GM12878 (cell line): ENCODE results near the gene ANO7. TPM values are rescaled to one million over a fixed set of nuclear protein-coding genes. Genes with fewer than 3 reads are reported as not detected.

Experiments
- ATAC-seq: fragments of 200-7000 bp; cut with Tn5 transposase; 3 replicates; pipeline ENCODE4 v1.9.1; 2020; ENCODE audit warnings: mild to moderate bottlenecking, moderate library complexity
- BruUV-seq: library from RNA; stranded (reverse); fragments of 400-500 nt; replicated peaks from 2 replicates; lab custom pipeline; 2021; lab: Mats Ljungman, UMichigan
- CTCF ChIA-PET: fragments of 300-600 bp; sonication (Branson Sonifier 250); formaldehyde crosslinking; extraction: SDS; loops from one replicate; lab custom pipeline; 2021; ENCODE audit warnings: inconsistent platforms; lab: Yijun Ruan, JAX
- POLR2A ChIA-PET: fragments of 350-600 bp; formaldehyde crosslinking; extraction: SDS; loops from one replicate; lab custom pipeline; 2021; ENCODE audit warnings: inconsistent platforms; lab: Charles Lee
- RAD21 ChIA-PET: fragments of 300-600 bp; sonication (Branson Sonifier 250); formaldehyde crosslinking; loops from one replicate; lab custom pipeline; 2023; ENCODE audit warnings: antibody characterized with exemption; ENCODE audit not compliant: unreplicated experiment; lab: Charles Lee
- SMC1A ChIA-PET: fragments of 300-600 bp; sonication (Branson Sonifier 250); formaldehyde crosslinking; loops from one replicate; lab custom pipeline; 2023; ENCODE audit not compliant: unreplicated experiment, uncharacterized antibody; lab: Charles Lee
- DNase-seq: peaks from one replicate; pipeline ENCODE4 v3.0.0-alpha.2; 2011; ENCODE audit warnings: low read depth, low spot score
- FAIRE-seq: peaks from 3 replicates; lab custom pipeline; 2011; peaks lifted over from hg19 to GRCh38; lab: Jason Lieb, UNC
- H2AFZ ChIP-seq: 2 replicates; pipeline ENCODE4 v1.6.0; 2011; ENCODE audit warnings: low read depth, low read length, control low read depth; ENCODE audit not compliant: control insufficient read depth
- H3K27ac ChIP-seq: 2 replicates; pipeline ENCODE4 v1.5.1; 2011; ENCODE audit warnings: control low read depth; ENCODE audit not compliant: control insufficient read depth, insufficient read depth
- H3K27me3 ChIP-seq, 2 experiments: replicated peaks in 1 of 2; 2 replicates each; pipeline versions ENCODE4 v1.6.0 to v1.6.1; 2011; ENCODE audit warnings: low read length in 1 of 2; ENCODE audit not compliant: control insufficient read depth in 2 of 2, insufficient read depth in 2 of 2
- H3K36me3 ChIP-seq, 2 experiments: 2 replicates each; pipeline ENCODE4 v1.5.1; 2011; ENCODE audit warnings: low read length in 1 of 2; ENCODE audit not compliant: control insufficient read depth in 2 of 2, insufficient read depth in 2 of 2
- H3K4me1 ChIP-seq: 2 replicates; pipeline ENCODE4 v1.6.1; 2011; ENCODE audit warnings: mild to moderate bottlenecking, low read length, moderate library complexity, mixed read lengths; ENCODE audit not compliant: control insufficient read depth, insufficient read depth
- H3K4me2 ChIP-seq: 2 replicates; pipeline ENCODE4 v1.6.0; 2011; ENCODE audit warnings: control low read depth; ENCODE audit not compliant: control insufficient read depth, insufficient read depth
- H3K4me3 ChIP-seq: fragments of 200-600 bp; sonication (generic); 2 replicates; pipeline ENCODE4 v1.5.1; 2016
- H3K79me2 ChIP-seq: 2 replicates; pipeline ENCODE4 v1.6.0; 2011; ENCODE audit warnings: low read length; ENCODE audit not compliant: control insufficient read depth, insufficient read depth
- H3K9ac ChIP-seq: 2 replicates; pipeline ENCODE4 v1.8.0; 2011; ENCODE audit warnings: low read length, control low read depth, mixed read lengths; ENCODE audit not compliant: control insufficient read depth, insufficient read depth
- H3K9me3 ChIP-seq: replicated peaks from 3 replicates; pipeline ENCODE4 v1.5.1; 2011; ENCODE audit warnings: mild to moderate bottlenecking, low read length; ENCODE audit not compliant: control insufficient read depth, insufficient read depth
- H4K20me1 ChIP-seq: 2 replicates; pipeline ENCODE4 v1.6.0; 2011; ENCODE audit not compliant: control insufficient read depth, insufficient read depth
- ASH2L ChIP-seq: fragments of 300-600, 200-600 bp; sonication (generic); IDR thresholded peaks from 2 replicates; pipeline ENCODE4 v1.6.1; 2017; ENCODE audit warnings: low read depth, mild to moderate bottlenecking, borderline replicate concordance
- CEBPB ChIP-seq, 2 experiments: fragments of 150-350 bp in 1 of 2; IDR thresholded peaks; 2 replicates each; pipeline ENCODE4 v1.6.1; 2012 to 2014; ENCODE audit warnings: low read depth in 2 of 2, low read length in 2 of 2, borderline replicate concordance in 1 of 2, inconsistent platforms in 1 of 2
- JUNB ChIP-seq: IDR thresholded peaks from 2 replicates; pipeline ENCODE4 v1.6.1; 2016; ENCODE audit warnings: antibody characterized with exemption, mild to moderate bottlenecking
- MTA2 ChIP-seq: fragments of 450-650 bp; IDR thresholded peaks from 2 replicates; pipeline ENCODE4 v1.6.1; 2016; ENCODE audit warnings: low read depth, mild to moderate bottlenecking, moderate library complexity
- NFXL1 ChIP-seq: fragments of 450-650 bp; IDR thresholded peaks from 2 replicates; pipeline ENCODE4 v1.6.1; 2017; ENCODE audit warnings: antibody characterized with exemption, mild to moderate bottlenecking, borderline replicate concordance
- RELA ChIP-seq: fragments of 450-650 bp; IDR thresholded peaks from 2 replicates; pipeline ENCODE4 v1.8.0; 2014; ENCODE audit warnings: borderline replicate concordance; ENCODE audit not compliant: partially characterized antibody
- SPI1 ChIP-seq: IDR thresholded peaks from 2 replicates; pipeline ENCODE4 v1.6.1; 2011; ENCODE audit warnings: low read depth, mild to moderate bottlenecking, low read length, moderate library complexity, borderline replicate concordance; ENCODE audit not compliant: insufficient read depth
- YBX1 ChIP-seq: fragments of 450-650 bp; IDR thresholded peaks from 2 replicates; pipeline ENCODE4 v1.6.1; 2016; ENCODE audit warnings: antibody characterized with exemption
- ZNF622 ChIP-seq: fragments of 450-650 bp; IDR thresholded peaks from 2 replicates; pipeline ENCODE4 v1.6.1; 2017; ENCODE audit warnings: mild to moderate bottlenecking, inconsistent platforms
- WGBS: methylation state at CpG from one replicate; pipeline ENCODE4 v1.1.6; 2016; ENCODE audit warnings: low lambda C conversion rate; ENCODE audit not compliant: insufficient replicate concordance, insufficient coverage; ENCODE audit errors: missing lambda C conversion rate; 5-methylcytosine and 5-hydroxymethylcytosine counted together
- in situ Hi-C: fragments of 300-500 bp; cut with MboI; formaldehyde crosslinking; loops from 9 replicates; pipeline ENCODE4 v1.14.3; 2018; ENCODE audit warnings: mixed read lengths
- intact Hi-C: fragments of 100-400 bp; cut with micrococcal nuclease; formaldehyde crosslinking; loops from one replicate; pipeline ENCODE4 v1.14.2; 2022; ENCODE audit not compliant: unreplicated experiment
- polyA plus RNA-seq, 11 experiments: library from polyadenylated mRNA; depleted of rRNA in 4 of 11; unstranded in 6 of 11; stranded (reverse) in 5 of 11; fragments of >200 nt; fragmentation: Nextera tagmentation in 4 of 11; fragmentation: Illumina TruSeq in 1 of 11; extraction: Ambion mirVana in 4 of 11; extraction: Trizol in 1 of 11; gene quantifications; 1 replicate in 1 of 11; 2 replicates in 10 of 11; pipeline versions ENCODE4 v1.2.1 to v1.2.3, GENCODE V29; 2011 to 2016; ENCODE audit warnings: inconsistent platforms in 2 of 11, missing spikeins in 2 of 11, low read depth in 1 of 11
- total RNA-seq, 4 experiments: library from RNA; depleted of rRNA in 3 of 4; stranded (reverse); fragments of >200 nt in 3 of 4; fragmentation: Illumina TruSeq in 1 of 4; extraction: Trizol in 1 of 4; gene quantifications; 2 replicates each; pipeline versions ENCODE4 v1.2.1 to v1.2.3, GENCODE V29; 2013 to 2021
- TF ChIP-seq, protein P1 (sequence below): IDR thresholded peaks from 2 replicates; pipeline ENCODE4 v1.6.1; 2011; ENCODE audit warnings: mild to moderate bottlenecking, low read depth, low read length, moderate library complexity; ENCODE audit not compliant: insufficient replicate concordance
- TF ChIP-seq, protein P2 (sequence below): fragments of 450-650 bp; formaldehyde crosslinking; IDR thresholded peaks from 2 replicates; pipeline ENCODE4 v1.4.0; 2022; ENCODE audit warnings: mild to moderate bottlenecking, moderate library complexity
- TF ChIP-seq, protein P3 (sequence below): fragments of 450-650 bp; IDR thresholded peaks from 2 replicates; pipeline ENCODE4 v1.6.1; 2016; ENCODE audit warnings: mild to moderate bottlenecking
- TF ChIP-seq, protein P4 (sequence below): fragments of 450-650 bp; IDR thresholded peaks from 2 replicates; pipeline ENCODE4 v1.6.1; 2014; ENCODE audit warnings: mild to moderate bottlenecking
- TF ChIP-seq, protein P5 (sequence below): IDR thresholded peaks from 2 replicates; pipeline ENCODE4 v1.6.1; 2012; ENCODE audit warnings: low read depth, low read length, improper control_type of control experiment

ANO7 gene
- total and polyA plus RNA-seq, 10 of the 15 experiments (the other 5 are each of a cell fraction or from before 2014, with no cell fraction given) = 0.08 to 1.4 (median 0.44) TPM

DNA sequence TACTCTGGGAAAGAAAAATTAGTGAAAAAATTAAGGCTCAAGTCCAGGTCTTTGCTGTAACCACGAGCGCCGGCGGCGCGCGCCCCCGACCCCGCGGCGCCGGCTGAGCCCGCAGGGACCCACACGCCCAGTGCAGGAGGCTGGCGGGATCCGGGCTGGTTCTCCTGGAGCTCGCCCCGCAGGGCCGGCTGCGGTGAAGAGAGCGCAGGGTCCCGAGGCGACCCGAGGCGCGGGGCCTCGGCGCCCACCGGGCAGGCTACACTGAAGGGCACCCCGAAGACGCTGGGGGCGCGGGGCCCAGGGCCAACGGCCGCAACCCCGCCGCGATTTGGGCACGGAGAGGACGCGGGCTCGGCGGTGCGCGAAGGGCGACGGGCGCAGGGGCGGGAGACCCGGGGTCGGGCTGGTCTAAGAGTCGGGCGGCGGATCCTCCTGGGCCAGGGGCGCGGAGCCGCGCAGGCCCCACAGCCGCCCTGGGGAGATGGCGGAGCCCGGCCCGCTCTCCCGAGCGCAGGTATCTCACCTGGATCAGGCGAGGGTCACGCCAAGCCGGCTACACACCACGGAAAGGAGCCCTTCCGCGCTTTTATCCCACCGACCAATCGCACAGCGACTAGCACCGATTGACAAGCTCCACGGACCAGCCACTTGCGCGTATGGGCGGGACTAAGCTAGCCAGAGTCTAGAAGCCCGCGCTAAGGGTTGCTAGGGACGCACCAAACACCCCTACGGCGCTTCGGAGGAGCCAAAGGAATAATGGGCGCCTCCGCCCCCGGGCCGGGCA lies 39.4 kb upstream of the ANO7 start, which contains the start of gene PASK:
Gene PASK, minus strand, starts transcription at position 582 of the 784 bp plus-strand sequence. CDS start 6,440 bp downstream, outside the sequence.
- peak within 1 kb of the TSS; percentile 98 for H2AFZ ChIP-seq
- ChIA-PET POLR2A (interaction anchor here (0.7 to 3.4 kb wide), 16 partner anchors 14 to 588 kb away, joined by 3 to 16 read pairs (median 5); partner anchors contain the start of gene MTERF4), RAD21 (interaction anchor here (0.7 to 3.7 kb wide), 14 partner anchors 20 to 218 kb away, joined by 3 to 62 read pairs (median 6); partner anchors contain the start of genes HDLBP and MTERF4), CTCF (interaction anchor here (0.7 to 4.1 kb wide), 11 partner anchors 15 to 127 kb away, joined by 3 to 36 read pairs (median 4); partner anchors contain the start of gene MTERF4), SMC1A (interaction anchor here (0.7 to 6.2 kb wide), 10 partner anchors 27 to 563 kb away, joined by 3 to 49 read pairs (median 4); partner anchors contain the start of genes CAPN10 and MTERF4)
- ATAC-seq (peak; percentile 91), DNase-seq (peak; percentile 79), FAIRE-seq (peak; percentile 80)
- peak within 1 kb of the TSS; percentile 93 for H3K4me2 ChIP-seq
- in situ Hi-C loops = no loop called here
- H3K9me3 ChIP-seq = no peaks in the 10 kb centered on the region
- no peaks in the 10 kb centered on the region for H4K20me1 ChIP-seq
- under 1% methylated on average over 82 of the region's 88 CpGs for WGBS
- BruUV-seq = no TSS peak
- peak within 1 kb of the TSS; percentile 84 for H3K9ac ChIP-seq
- H3K79me2 ChIP-seq = peaks cover 46% of the 10 kb centered on the region
- peaks cover 23% of the 10 kb centered on the region for H3K4me1 ChIP-seq
- peaks cover 4% of the 10 kb centered on the region in 2 experiments; a peak in 2 of 4 replicates for H3K36me3 ChIP-seq
- peak within 1 kb of the TSS; percentile 48 for H3K27ac ChIP-seq
- no peaks in the 10 kb centered on the region for H3K27me3 ChIP-seq
- peak within 1 kb of the TSS; percentile 74 for H3K4me3 ChIP-seq
- intact Hi-C loops = loop anchor here (2.0 to 10.0 kb wide), 3 partner anchors 22 to 64 kb away; partner anchors contain the start of gene MTERF4
- TF ChIP-seq, protein P1, sequence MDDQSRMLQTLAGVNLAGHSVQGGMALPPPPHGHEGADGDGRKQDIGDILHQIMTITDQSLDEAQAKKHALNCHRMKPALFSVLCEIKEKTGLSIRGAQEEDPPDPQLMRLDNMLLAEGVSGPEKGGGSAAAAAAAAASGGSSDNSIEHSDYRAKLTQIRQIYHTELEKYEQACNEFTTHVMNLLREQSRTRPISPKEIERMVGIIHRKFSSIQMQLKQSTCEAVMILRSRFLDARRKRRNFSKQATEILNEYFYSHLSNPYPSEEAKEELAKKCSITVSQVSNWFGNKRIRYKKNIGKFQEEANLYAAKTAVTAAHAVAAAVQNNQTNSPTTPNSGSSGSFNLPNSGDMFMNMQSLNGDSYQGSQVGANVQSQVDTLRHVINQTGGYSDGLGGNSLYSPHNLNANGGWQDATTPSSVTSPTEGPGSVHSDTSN = peak; percentile 95
- TF ChIP-seq, protein P2, sequence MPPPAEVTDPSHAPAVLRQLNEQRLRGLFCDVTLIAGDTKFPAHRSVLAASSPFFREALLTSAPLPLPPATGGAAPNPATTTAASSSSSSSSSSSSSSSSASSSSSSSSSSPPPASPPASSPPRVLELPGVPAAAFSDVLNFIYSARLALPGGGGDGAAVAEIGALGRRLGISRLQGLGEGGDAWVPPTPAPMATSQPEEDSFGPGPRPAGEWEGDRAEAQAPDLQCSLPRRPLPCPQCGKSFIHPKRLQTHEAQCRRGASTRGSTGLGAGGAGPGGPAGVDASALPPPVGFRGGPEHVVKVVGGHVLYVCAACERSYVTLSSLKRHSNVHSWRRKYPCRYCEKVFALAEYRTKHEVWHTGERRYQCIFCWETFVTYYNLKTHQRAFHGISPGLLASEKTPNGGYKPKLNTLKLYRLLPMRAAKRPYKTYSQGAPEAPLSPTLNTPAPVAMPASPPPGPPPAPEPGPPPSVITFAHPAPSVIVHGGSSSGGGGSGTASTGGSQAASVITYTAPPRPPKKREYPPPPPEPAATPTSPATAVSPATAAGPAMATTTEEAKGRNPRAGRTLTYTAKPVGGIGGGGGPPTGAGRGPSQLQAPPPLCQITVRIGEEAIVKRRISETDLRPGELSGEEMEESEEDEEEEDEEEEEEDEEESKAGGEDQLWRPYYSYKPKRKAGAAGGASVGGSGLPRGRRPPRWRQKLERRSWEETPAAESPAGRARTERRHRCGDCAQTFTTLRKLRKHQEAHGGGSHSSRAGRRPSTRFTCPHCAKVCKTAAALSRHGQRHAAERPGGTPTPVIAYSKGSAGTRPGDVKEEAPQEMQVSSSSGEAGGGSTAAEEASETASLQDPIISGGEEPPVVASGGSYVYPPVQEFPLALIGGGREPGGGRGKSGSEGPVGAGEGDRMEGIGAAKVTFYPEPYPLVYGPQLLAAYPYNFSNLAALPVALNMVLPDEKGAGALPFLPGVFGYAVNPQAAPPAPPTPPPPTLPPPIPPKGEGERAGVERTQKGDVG = no peak
- TF ChIP-seq, protein P3, sequence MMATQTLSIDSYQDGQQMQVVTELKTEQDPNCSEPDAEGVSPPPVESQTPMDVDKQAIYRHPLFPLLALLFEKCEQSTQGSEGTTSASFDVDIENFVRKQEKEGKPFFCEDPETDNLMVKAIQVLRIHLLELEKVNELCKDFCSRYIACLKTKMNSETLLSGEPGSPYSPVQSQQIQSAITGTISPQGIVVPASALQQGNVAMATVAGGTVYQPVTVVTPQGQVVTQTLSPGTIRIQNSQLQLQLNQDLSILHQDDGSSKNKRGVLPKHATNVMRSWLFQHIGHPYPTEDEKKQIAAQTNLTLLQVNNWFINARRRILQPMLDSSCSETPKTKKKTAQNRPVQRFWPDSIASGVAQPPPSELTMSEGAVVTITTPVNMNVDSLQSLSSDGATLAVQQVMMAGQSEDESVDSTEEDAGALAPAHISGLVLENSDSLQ = peak; percentile 98
- no peak for TF ChIP-seq NFXL1
- no peak for TF ChIP-seq ASH2L
- TF ChIP-seq RELA = no peak
- TF ChIP-seq, protein P4, sequence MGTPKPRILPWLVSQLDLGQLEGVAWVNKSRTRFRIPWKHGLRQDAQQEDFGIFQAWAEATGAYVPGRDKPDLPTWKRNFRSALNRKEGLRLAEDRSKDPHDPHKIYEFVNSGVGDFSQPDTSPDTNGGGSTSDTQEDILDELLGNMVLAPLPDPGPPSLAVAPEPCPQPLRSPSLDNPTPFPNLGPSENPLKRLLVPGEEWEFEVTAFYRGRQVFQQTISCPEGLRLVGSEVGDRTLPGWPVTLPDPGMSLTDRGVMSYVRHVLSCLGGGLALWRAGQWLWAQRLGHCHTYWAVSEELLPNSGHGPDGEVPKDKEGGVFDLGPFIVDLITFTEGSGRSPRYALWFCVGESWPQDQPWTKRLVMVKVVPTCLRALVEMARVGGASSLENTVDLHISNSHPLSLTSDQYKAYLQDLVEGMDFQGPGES = peak; percentile 79
- TF ChIP-seq JUNB = no peak
- no peak for TF ChIP-seq MTA2
- no peak for TF ChIP-seq YBX1
- no peak for TF ChIP-seq SPI1
- TF ChIP-seq CEBPB (IDR thresholded peaks at IDR 0.05; ENCODE audit: borderline replicate concordance in 1 of 2, low read depth in 2 of 2, low read length in 2 of 2) = no peak
- TF ChIP-seq, protein P5, sequence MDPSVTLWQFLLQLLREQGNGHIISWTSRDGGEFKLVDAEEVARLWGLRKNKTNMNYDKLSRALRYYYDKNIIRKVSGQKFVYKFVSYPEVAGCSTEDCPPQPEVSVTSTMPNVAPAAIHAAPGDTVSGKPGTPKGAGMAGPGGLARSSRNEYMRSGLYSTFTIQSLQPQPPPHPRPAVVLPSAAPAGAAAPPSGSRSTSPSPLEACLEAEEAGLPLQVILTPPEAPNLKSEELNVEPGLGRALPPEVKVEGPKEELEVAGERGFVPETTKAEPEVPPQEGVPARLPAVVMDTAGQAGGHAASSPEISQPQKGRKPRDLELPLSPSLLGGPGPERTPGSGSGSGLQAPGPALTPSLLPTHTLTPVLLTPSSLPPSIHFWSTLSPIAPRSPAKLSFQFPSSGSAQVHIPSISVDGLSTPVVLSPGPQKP = no peak
- no peak for TF ChIP-seq ZNF622
